Heart left ventricle (tissue), 16 donors: ENCODE data around the gene PCYT2. TPM values are rescaled to one million over a fixed set of nuclear protein-coding genes. Genes with fewer than 3 reads are reported as not detected.

Source experiments
- ATAC-seq, 4 donors: fragments of 200-7000 bp; cut with Tn5 transposase; one replicate each; pipeline ENCODE4 v1.9.1; 2020 to 2022; ENCODE audit warnings: moderate library complexity in 4 of 4, mild to moderate bottlenecking in 3 of 4, moderate number of reproducible peaks in 1 of 4
- DNase-seq, 5 donors: peaks; one replicate each; pipeline ENCODE4 v3.0.0-alpha.2; 2020
- H3K27ac ChIP-seq, 12 donors: fragments of 200-600 bp; sonication (generic) in 4 of 12; one replicate each; pipeline versions ENCODE4 v1.5.0 to v1.8.0; 2016 to 2022; ENCODE audit warnings: mild to moderate bottlenecking in 2 of 12
- H3K27me3 ChIP-seq, 9 donors: fragments of 200-600 bp; sonication (generic) in 2 of 9; one replicate each; pipeline versions ENCODE4 v1.5.1 to v1.8.0; 2016 to 2022; ENCODE audit warnings: mild to moderate bottlenecking in 3 of 9
- H3K36me3 ChIP-seq, 9 donors: fragments of 200-600 bp; sonication (generic) in 2 of 9; one replicate each; pipeline versions ENCODE4 v1.5.0 to v1.8.0; 2018 to 2022; ENCODE audit warnings: mild to moderate bottlenecking in 2 of 9
- H3K4me1 ChIP-seq, 12 donors: fragments of 200-600 bp; sonication (generic) in 4 of 12; one replicate each; pipeline versions ENCODE4 v1.5.0 to v1.8.0; 2016 to 2022; ENCODE audit warnings: mild to moderate bottlenecking in 3 of 12
- H3K4me3 ChIP-seq, 12 donors: fragments of 200-600 bp; sonication (generic) in 4 of 12; one replicate each; pipeline versions ENCODE4 v1.5.0 to v1.8.0; 2017 to 2022; ENCODE audit warnings: mild to moderate bottlenecking in 9 of 12, moderate library complexity in 4 of 12
- H3K9me3 ChIP-seq, 12 donors: fragments of 200-600 bp; sonication (generic) in 4 of 12; one replicate each; pipeline versions ENCODE4 v1.5.0 to v1.8.0; 2016 to 2022; ENCODE audit warnings: mild to moderate bottlenecking in 1 of 12
- POLR2A ChIP-seq, 2 donors: fragments of 450-650 bp; IDR thresholded peaks; one replicate each; pipeline ENCODE4 v1.6.1; 2017; ENCODE audit warnings: antibody characterized with exemption in 2 of 2, mild to moderate bottlenecking in 2 of 2, moderate library complexity in 2 of 2
- WGBS, 4 donors: extraction: QIAGEN DNeasy Blood & Tissue Kit in 2 of 4; methylation state at CpG; one replicate each; pipeline versions ENCODE4 v1.1.5 to v1.1.7; 2013 to 2018; 5-methylcytosine and 5-hydroxymethylcytosine counted together
- intact Hi-C, 10 donors: fragments of 100-400 bp; cut with DNase I; formaldehyde crosslinking; loops; one replicate each; pipeline versions ENCODE4 v1.11.1 to v1.14.2; 2022
- polyA plus RNA-seq, 2 donors: library from polyadenylated mRNA; stranded (reverse); fragments of 200-250 nt; gene quantifications; one replicate each; pipeline ENCODE4 v1.2.3, GENCODE V29; 2013
- total RNA-seq, 9 donors: library from RNA; depleted of rRNA in 2 of 9; stranded (reverse); fragments of >200 nt in 2 of 9; fragmentation: NEBNext Ultra II Directional in 3 of 9; extraction: Animal tissue kit (Norgen Biotek cat#: 25700) in 3 of 9; gene quantifications; one replicate each; pipeline versions ENCODE4 v1.1.0 to v1.2.4, GENCODE V29; 2016 to 2023
- TF ChIP-seq, protein P1 (sequence below), 12 donors: fragments of 200-600 bp; sonication (generic) in 4 of 12; IDR thresholded peaks; one replicate each; pipeline versions ENCODE4 v1.5.0 to v1.8.0; 2018 to 2022; ENCODE audit warnings: antibody characterized with exemption in 12 of 12, mild to moderate bottlenecking in 5 of 12
- donor health status: ischemic (EF 13 %, LVEDD 7.1; RV severe dilation, severe dysfunction).
- donor health status: healthy with polysubstance abuse.
- donor health status: DM: no; HTN: yes; CAD: no.
- donor health status: DM: no; HTN: no; CAD: no.
- donor health status: ischemic (EF 25% LVEDD 6.9; RV normal size, moderate dysfunction).
- donor health status: ischemic (EF 25% LVEDD 5.7; RV mildly dilated, moderate dysfunction).
- donor health status: healthy.
- donor health status: DM: yes; HTN: yes; CAD: no.
- donor health status: ischemic (EF 35%, LVEDD 5.7; RV mildly dilated, moderate dysfunction).
- donor health status: nonischemic (EF 11% LVEDD 7.7; RV severe dilation, severe dysfunction).
- donor health status: DM: yes; HTN: yes; CAD: no.
- donor health status: PGD.
- donor health status: ischemic (EF 29% LVEDD 5.4; RV normal size, mild dysfunction).
- donor health status: nonischemic (EF 23%, LVEDD 6.1; RV moderate dilation, normal function).

Gene PCYT2
- total and polyA plus RNA-seq, 11 donors = 28.8 to 85.5 (median 49.7) TPM

DNA sequence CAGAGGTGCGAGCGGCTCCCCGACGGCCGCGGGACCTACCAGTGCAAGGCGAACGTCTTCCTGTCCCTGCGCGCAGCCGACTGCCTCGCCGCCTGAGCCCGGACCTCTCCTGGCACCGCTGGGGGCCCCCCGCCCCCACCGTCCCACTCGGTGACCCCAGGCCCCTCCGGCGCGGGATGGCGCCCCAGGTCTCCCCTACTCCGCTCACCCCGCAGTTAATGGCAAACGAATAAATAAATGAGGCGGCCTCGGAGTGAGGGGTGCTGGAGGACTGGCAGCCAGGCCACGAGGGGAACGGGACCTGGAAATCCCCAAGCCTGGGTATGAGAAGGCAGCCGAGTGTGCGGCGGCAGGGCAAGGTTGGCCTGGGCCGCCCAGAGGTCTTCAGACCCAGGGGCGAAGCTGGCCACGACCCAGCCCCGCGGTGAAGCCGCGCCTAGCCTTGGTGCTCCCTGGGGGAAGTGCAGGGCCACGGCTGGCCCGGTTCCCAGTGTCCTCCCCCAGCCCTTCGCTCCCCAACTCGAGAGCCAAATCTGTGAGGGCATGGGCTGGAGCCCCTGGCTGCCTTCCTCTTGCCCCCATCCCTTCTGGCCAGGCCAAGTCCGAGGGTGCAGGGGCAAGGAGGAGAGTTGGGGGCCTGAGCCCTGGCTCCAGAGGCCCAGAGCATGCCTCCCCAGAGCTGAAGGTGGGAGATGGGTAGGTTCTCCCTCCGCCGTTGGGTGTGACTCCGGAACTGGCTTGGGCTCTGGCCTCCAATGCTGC, 8.4 kb downstream of the PCYT2 start:
- peaks cover 0 to 19% (median 0%) of the 10 kb centered on the region in 9 donors for H3K27me3 ChIP-seq
- ATAC-seq (peak in 1 of 4 donors; percentile 1), DNase-seq (peak in 3 of 5 donors; percentile 19 to 40 (median 26))
- H3K9me3 ChIP-seq = no peaks in the 10 kb centered on the region
- no peak overlapping the region for H3K27ac ChIP-seq
- intact Hi-C loops = no loop called here
- H3K4me1 ChIP-seq = peaks cover 0 to 15% (median 7%) of the 10 kb centered on the region in 12 donors
- 42 to 75% (median 55%) methylated on average over 10 to 47 of the region's 47 CpGs for WGBS, 4 donors
- H3K4me3 ChIP-seq = peak overlapping the region in 10 of 12 donors; percentile 23 to 49 (median 42)
- TF ChIP-seq POLR2A (IDR thresholded peaks at IDR 0.05) = no peak
- TF ChIP-seq, protein P1, sequence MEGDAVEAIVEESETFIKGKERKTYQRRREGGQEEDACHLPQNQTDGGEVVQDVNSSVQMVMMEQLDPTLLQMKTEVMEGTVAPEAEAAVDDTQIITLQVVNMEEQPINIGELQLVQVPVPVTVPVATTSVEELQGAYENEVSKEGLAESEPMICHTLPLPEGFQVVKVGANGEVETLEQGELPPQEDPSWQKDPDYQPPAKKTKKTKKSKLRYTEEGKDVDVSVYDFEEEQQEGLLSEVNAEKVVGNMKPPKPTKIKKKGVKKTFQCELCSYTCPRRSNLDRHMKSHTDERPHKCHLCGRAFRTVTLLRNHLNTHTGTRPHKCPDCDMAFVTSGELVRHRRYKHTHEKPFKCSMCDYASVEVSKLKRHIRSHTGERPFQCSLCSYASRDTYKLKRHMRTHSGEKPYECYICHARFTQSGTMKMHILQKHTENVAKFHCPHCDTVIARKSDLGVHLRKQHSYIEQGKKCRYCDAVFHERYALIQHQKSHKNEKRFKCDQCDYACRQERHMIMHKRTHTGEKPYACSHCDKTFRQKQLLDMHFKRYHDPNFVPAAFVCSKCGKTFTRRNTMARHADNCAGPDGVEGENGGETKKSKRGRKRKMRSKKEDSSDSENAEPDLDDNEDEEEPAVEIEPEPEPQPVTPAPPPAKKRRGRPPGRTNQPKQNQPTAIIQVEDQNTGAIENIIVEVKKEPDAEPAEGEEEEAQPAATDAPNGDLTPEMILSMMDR (IDR thresholded peaks at IDR 0.05) = no peak
- H3K36me3 ChIP-seq = peaks cover 0 to 61% (median 27%) of the 10 kb centered on the region in 9 donors

DNA sequence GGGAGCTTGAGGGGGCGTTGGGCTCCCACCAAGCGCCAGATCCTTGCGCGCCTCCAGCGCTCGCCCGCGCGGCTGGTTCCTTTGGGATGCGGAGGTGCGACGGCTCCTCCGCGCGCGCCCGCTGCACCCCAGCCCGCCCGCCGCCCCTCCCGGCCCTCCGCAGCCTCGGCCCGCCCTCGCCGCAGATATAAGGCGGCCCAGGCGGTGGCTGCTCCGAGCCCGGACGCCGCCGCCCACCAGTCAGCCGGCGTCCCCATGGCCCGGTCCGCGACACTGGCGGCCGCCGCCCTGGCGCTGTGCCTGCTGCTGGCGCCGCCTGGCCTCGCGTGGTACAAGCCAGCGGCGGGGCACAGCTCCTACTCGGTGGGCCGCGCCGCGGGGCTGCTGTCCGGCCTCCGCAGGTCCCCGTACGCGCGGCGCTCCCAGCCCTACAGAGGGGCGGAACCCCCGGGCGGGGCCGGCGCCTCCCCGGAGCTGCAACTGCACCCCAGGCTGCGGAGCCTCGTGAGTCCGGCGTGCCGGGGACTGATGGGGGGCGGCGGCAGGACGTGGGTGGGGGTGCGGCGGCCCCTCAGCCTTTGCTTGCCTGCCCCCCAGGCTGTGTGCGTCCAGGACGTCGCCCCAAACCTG, 9.1 kb downstream of the PCYT2 start, which contains the start of gene NPB:
TSS of gene NPB (plus strand) at position 216 of the 630 bp plus-strand sequence. CDS start at position 256, 40 bp downstream.
- DNase-seq (peak in 2 of 5 donors; percentile 30 to 66), ATAC-seq (peak in 3 of 4 donors; percentile 38 to 75 (median 55))
- no peak for TF ChIP-seq POLR2A (IDR thresholded peaks at IDR 0.05)
- TF ChIP-seq, protein P1 (IDR thresholded peaks at IDR 0.05) = no peak
- Histone ChIP-seq H3K9me3 (no peaks in the 10 kb centered on the region), H3K4me3 (peak within 1 kb of the TSS in 10 of 12 donors; percentile 23 to 49 (median 42)), H3K27me3 (peaks cover 0 to 19% (median 0%) of the 10 kb centered on the region in 9 donors), H3K4me1 (peaks cover 0 to 15% (median 7%) of the 10 kb centered on the region in 12 donors), H3K36me3 (peaks cover 0 to 62% (median 34%) of the 10 kb centered on the region in 9 donors), H3K27ac (peak within 1 kb of the TSS in 1 of 12 donors; percentile 25)
- WGBS, 4 donors = 1 to 2% methylated on average over 79 of the region's 79 CpGs; no CpG with 5 or more reads in 2 of the 4 donors
- intact Hi-C loops = no loop called here

DNA sequence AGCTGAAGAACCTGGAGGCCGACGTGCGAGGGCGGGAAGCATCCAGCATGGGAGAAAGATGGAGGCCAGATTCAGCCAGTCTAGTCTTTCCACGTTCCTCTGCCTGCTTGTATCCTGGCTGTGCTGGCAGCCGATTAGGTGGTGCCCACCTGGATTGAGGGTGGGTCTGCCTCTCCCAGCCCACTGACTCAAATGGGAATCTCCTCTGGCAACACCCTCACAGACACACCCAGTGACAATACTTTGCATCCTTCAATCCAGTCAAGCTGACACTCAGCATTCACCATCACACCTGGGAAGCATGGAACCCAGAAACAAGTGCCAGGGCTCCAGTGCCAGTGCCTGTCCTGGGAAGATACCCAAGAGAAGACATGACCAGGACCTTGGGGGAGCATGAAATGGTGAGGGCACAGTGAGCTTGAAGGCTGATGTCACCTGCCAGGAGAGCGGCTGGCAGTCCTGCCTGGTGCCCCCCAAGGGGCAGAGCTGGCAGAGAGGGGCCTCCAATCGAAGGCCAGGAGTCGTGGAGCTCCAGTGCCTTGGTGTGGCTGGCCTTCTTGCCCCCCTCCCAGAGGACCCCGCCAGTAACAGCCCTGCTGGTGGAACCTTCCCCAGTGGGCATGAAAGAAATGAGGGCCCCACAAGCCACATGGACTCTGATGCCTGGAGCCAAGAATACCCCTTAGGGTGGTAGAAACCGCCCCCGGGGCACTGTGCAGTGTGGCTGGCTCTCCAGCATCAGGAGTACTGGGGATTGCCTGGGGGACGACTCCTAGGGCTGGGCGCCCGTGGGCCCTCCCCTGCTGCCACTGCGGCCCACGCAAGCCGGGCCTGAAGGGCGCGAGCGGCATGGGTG, 9.8 kb downstream of the PCYT2 start:
- TF ChIP-seq, protein P1 (IDR thresholded peaks at IDR 0.05) = no peak
- no peak for TF ChIP-seq POLR2A (IDR thresholded peaks at IDR 0.05)
- 52 to 88% (median 61%) methylated on average over 9 to 21 of the region's 21 CpGs for whole genome bisulfite sequencing, 4 donors
- peaks cover 0 to 61% (median 41%) of the 10 kb centered on the region in 9 donors for H3K36me3 ChIP-seq
- ATAC-seq = peak in 2 of 4 donors; percentile 7 to 10
- peaks cover 0 to 15% (median 7%) of the 10 kb centered on the region in 12 donors for H3K4me1 ChIP-seq
- intact Hi-C loops = no loop called here
- H3K27ac ChIP-seq = peak overlapping the region in 1 of 12 donors; percentile 25
- H3K9me3 ChIP-seq = no peaks in the 10 kb centered on the region
- H3K4me3 ChIP-seq = peak overlapping the region in 10 of 12 donors; percentile 23 to 49 (median 42)
- H3K27me3 ChIP-seq = peaks cover 0 to 19% (median 0%) of the 10 kb centered on the region in 9 donors
- DNase-seq = peak in 1 of 5 donors; percentile 59
